GM19395 (cell line): ENCODE data around the gene LSM5.

ENCODE experiments used
- ATAC-seq: cut with Tn5 transposase; IDR thresholded peaks from one replicate; pipeline ENCODE4 v1.9.1; 2021; ENCODE audit warnings: mild to moderate bottlenecking, moderate library complexity; ENCODE audit not compliant: unreplicated experiment

LSM5 gene

GRCh38 chr7:32490127-32490796 lies at the start of gene LSM5:
Gene LSM5 (minus strand): TSS chr7:32490380. CDS start chr7:32490365, 15 bp downstream.
- peak; percentile 91 for ATAC-seq

DNA sequence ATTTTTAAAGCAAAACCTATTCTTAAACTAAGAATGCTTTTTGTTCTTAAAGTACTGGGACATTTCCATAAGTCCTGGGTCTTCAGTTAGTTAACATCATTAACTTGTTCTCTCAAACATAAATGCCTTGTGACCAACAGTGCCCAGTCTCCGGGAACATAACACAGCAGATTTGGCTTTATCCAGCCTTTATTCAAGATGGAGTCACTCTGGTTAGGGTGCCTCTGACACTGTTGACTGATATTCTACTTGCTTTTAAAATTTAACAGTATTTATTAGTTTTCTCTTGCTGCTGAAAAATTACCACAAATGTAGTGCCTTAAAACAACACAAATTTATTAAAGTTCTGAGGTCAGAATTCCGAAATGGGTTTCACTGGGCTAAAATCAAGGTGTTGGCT lies 49.2 kb upstream of the LSM5 start:
- no peak for ATAC-seq

- ATAC-seq: no peak
Observed at GRCh38 chr7:32537760-32538159, 47.6 kb upstream of the LSM5 start.

DNA sequence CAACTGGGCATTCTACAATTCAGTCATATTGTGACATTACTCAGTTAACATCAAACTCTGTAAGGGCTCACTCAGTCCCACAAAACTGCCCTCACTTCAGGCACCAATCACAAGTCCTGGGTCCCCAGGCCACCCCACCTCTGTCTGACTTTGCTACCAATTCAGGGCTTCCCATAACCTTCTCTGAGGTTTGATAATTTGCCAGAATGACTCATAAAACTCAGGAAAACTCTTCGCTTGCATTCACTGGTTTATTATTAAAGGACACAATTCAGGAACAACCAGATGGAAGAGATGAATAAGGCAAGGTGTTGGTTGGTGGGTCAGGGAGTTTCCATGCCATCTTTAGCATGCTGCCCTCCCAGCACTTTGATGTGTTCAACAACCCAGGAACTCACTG lies 46.4 kb upstream of the LSM5 start:
- ATAC-seq: no peak

DNA sequence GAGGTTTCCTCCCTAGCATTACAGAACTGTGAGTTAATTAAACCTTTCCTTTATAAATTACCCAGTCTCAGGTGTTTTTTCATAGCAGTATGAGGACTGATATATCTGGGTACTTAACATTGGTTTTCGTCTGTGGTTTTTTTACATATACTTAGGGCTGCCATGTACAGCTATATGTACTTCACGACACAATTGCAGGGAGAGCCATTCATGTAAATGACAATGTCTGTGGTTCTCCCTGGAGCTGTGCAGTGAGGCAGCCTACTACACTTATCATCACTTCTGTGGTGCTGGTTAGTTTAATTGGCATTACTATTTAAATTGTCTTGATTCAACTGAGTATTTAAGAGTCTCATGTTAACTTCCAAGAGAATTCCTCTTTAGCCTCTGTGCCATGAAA lies 45.8 kb upstream of the LSM5 start:
- no peak for ATAC-seq

DNA sequence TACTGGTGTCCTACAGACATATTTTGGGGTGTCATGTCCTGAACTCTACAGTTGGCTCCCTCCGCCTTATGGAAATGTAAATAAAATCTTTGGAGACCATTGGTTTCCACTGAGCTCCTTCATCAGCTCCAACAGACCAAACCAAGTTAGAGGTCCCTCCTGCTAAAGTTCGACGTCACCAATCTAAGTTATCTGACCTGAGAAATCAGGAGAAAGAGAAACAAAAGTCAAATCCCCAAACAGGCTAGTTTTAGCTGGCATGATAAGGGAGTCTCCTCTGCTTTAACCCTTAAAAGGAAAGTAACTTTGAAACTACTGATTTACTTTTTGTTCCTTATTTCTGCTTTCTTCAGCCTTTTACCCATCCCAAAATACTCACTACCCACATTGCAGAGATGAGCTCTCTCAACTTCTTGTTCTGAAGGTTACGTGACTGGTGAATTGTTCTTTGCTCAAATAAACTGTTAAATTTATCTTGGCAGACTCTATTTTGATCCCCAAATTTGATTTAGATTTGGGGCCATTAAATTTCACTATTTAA lies 45.1 kb upstream of the LSM5 start:
- no peak for ATAC-seq

- ATAC-seq: no peak
Observed at GRCh38 chr7:32533276-32534029, 43.3 kb upstream of the LSM5 start.

DNA sequence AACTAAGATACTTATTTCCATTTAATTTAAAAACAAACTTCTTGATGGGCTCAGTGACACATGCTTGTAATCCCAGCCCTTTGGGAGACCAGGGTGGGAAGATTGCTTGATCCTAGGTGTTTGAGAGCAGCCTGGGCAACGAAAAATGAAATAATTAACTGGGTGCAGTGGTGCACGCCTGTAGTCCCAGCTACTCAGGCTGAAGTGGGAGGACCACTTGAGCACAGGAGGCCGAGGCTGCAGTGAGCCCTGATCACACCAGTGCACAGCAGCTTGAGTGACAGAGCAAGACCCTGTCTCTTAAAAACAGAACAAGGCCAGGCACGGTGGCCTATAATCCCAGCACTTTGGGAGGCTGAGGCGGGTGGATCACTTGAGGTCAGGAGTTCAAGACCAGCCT lies 42.5 kb upstream of the LSM5 start:
- ATAC-seq: no peak

DNA sequence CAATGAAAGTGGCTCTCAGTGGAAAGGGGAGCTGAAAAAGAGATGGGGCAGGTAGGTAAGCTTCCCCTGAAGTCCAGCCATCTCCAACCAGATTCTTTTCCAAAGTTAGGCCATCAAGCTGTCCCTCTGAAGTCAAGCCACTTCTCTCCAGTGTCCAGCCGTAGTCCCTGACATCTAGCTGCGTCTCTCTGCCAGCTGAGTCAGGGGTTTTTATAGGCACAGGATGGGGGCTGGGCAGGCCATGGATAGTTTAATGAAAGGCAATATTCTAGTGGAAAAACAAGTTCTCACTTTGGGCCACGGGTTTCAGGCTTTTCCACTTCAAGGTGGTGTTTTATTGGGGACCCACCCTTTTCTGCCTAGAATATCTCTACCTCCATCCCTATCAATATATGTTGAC lies 41.9 kb upstream of the LSM5 start:
- ATAC-seq: no peak

DNA sequence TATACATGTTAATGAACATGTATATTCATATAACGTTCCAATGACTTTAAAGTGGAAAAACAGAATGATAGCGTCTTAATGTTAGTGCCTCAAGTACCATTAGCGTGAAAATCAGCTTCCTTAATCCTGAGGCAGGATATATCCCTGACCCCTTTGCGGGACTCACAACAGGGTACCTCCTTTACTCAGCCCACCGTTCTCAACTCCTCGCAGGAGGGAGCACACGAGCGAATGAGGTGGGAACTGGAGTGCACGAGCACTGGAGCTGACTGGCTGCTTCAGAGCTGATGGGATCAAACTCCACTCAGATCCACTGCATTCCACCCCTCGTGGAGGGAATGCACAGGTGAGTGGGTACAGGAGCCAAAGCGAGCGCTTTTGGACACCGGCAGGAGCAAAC lies 41.2 kb upstream of the LSM5 start:
- ATAC-seq: no peak

- ATAC-seq: no peak
Observed at GRCh38 chr7:32525839-32526238, 35.7 kb upstream of the LSM5 start.

- no peak for ATAC-seq
Observed at GRCh38 chr7:32524631-32525030, 34.5 kb upstream of the LSM5 start.

- no peak for ATAC-seq
Observed at GRCh38 chr7:32522746-32523530, 32.8 kb upstream of the LSM5 start.

DNA sequence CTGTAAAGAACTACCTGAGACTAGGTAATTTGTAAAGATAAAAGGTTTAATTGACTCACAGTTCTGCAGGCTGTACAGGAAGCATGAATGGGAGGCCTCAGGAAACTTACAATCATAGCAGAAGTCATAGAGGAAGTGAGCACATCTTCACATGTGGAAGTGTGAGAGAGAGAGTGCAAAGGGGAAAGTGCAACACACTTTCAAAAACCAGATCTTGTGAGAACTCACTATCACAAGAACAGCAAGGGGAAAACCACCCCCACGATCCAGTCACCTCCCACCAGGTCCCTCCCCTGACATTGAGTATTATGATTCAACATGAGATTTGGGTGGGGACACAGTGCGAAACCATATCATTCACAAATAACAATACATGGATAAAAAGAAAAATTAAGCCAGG lies 29.6 kb upstream of the LSM5 start:
- no peak for ATAC-seq

DNA sequence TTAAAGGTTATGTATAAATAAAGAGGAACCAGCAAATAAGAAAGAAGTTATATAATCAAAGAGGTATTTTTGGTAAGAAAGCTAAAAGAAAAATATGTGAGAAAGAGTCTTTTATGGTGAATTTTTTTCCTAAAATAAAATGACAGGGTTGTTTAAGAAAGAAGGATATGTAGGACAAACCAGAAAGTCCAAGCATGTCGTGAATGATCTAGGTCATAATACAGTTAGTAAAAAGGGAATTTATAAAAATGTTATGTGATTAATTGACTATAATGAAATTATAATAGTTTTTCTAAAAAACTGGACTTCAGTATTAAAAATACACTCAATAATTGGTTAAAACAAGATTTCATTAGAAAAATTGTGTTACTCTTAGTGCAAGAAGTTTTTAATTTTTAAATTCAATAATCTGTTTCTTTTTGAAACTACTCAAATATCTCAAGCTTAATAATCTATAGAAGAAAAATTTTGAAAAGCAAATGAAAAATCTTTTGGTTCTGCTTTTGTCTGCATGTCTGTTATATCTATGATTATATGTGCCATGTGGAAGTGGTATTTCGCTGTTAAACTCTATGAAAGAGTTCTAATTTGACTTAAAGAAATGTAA lies 28.5 kb upstream of the LSM5 start:
- no peak for ATAC-seq

- no peak for ATAC-seq
Observed at GRCh38 chr7:32516551-32517100, 26.4 kb upstream of the LSM5 start.

DNA sequence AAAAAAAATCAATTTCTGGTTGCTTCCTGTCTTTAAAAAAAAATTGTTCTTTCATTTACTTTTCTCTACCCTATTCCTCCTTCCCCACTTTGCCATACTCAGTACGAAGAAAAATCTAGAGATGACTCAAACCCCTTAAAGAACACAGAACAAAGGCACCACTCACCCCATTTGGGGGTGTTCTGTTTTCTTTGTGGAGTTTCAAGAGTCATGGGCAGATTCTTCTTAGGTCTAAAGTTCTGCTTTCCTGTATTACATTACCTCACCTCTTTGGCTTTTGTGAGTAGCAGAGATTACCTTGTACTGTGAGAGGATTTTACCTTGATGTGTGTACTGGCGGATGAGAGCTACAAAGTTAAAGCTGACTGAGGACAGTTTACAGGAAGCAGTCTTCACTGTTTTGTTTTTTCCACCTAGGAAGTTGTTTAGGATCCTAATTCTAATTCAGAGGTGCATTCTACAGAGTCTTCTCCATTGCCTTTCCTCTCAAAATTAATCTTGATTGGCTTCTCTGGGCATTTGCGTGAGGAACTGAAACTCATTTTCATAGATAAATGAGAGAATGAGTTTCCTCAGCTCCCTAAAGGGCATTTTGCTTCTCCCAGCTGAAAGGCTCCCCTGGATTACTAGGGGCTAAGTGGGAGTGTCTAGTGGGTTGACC lies 25.8 kb upstream of the LSM5 start:
- peak; percentile 91 for ATAC-seq

DNA sequence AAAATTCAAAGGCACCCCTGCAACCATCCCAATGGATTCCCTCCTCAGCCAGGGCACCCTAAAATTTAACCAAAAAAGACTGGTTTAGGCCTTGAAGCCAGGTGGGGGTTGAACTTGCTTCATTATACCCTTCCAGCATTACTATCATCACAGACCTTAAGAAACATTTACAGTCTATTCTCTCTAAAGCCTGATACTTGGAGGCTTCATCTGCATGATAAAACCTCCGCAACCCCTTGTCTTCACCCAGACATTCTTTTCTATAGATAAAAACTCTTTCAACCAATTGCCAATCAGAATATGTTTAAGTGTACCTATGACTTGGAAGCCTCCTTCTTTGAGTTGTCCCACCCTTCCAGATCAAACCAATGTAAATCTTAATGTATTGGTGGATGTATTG lies 23.0 kb upstream of the LSM5 start:
- no peak for ATAC-seq

GRCh38 chr7:32511791-32512190 lies 21.6 kb upstream of the LSM5 start:
- no peak for ATAC-seq

- no peak for ATAC-seq
Observed at GRCh38 chr7:32507414-32507813, 17.2 kb upstream of the LSM5 start.
